GM19467 (cell line): ENCODE measurements around the gene SCMH1.
"Not testable (repeated sequence)": the region's sequence is repeated elsewhere in the genome, so short reads cannot be mapped to it uniquely, and the experiment has no call there.

Experiments used
- ATAC-seq: cut with Tn5 transposase; IDR thresholded peaks from one replicate; pipeline ENCODE4 v1.9.1; 2021; ENCODE audit warnings: mild to moderate bottlenecking, moderate library complexity; ENCODE audit not compliant: unreplicated experiment

Gene SCMH1

DNA sequence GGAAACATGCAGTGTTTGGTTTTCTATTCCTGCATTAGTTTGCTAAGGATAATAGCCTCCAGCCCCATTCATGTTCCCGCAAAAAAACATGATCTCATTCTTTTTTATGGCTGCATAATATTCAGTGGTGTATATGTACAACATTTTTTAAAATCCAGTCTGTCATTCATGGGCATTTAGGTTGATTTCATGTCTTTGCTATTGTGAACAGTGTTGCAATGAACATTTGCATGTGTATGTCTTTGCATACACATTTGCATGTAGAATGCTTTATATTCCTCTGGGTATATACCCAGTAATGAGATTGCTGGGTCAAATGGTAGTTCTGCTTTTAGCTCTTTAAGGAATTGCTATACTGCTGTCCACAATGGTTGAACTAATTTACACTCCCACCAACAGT is 9.0 kb upstream of the SCMH1 start:
- not testable (repeated sequence) for ATAC-seq

DNA sequence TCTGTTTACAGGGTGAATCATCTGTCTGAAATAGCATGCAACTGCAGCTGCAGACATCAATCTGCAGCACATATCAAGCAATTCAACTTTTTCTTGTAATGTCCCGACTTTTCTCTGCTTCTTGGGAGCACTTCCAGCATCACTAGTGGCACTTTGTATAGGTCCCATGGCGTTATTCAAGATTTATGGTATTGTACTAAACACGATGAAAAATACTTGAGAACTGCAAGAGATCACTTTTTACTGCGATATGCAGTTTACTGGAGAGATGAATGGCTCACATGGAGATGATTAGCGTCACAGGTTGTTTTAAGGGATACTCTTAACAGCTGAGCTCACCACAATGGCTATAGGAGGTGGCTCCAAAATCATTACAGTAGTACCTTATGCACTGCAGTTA is 7.2 kb upstream of the SCMH1 start:
- no peak for ATAC-seq

DNA sequence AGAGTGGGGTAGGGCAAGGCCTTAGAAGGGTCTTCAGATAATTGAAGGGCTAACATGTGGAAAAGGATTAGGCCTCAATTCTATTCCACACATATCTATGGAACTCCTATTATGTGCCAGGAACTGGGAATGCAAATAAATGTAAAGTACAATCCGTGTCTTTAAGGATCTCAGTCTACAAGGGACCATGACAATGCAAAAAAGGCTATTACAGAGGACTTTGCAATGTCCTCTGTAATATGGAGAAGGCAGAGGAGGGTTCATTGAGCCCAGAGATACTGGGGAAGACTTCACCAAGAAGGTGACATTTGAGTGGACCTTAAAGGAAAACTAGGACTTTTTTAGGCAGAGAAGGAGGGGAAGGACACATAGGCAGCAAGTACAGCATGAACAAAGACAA is 4.5 kb upstream of the SCMH1 start:
- ATAC-seq, result no peak

DNA sequence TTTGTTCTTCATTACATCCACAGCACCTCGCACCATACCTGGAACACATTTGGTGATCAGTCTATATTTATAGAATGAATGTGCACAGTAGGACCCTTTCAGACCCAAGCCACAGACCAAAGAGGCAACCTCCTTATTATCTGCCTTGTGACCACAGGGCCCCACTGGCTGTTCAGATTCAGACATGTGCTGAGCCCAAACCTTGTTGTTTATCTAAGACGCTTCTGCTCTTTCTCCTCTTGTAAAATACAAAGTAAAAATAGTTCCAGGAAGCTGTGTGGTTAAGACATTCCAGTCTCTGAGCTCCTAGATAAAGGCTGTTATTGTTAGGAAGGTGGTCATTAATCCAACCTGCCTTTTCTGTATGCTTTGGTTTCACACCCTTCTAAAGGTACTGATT is 3.6 kb upstream of the SCMH1 start:
- no peak for ATAC-seq

DNA sequence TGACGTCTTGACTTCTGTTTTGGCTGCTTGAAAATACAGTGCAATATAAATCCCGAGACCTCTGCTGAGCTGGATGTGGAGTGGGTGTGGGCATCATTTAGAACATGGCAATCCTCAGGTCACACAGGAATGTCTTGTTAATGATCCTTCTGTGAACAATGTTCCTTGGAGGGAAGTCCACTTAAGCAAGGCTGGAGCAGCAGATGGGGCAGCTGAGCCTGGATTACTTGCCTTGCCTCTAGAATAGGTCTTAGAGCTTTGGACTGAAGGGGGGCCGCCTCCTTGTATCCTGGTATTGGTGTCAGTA is 926 bp upstream of the SCMH1 start:
- no peak for ATAC-seq

DNA sequence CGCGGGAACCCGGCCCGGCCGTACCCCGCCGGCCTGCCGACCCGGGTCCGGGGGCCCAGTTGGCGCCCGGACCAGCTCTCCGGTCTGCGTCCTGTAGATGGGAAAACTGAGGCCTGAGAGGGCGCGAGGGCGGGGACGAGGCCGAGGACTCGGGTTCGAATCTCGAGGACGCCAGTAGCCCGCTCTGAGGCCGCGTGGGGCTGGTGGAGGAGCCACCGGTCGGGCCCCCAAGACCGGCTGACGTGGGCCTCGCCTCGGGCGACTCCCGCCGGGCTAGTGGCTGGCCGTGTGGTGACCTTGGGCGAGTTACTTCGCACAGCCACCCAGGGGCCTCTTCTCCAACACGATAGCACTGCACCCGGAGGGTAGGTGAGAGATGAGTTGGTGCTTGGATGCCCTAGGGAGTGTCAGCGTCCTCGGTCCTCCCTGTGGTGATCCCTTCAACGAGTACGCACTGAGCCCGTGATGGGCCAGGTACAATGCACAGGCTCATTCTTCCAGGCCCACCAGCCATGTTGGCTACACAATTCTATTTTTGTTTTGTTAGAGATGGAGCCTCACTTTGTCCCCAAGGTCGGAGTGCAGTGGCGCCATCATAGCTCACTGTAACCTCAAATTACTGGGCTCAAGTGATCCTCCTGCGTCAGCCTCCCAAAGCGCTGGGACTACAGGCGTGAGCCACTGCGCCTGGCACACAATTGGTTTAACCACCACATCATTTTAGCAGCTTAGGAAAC is 404 bp upstream of the SCMH1 start:
- ATAC-seq, result peak; percentile 10

DNA sequence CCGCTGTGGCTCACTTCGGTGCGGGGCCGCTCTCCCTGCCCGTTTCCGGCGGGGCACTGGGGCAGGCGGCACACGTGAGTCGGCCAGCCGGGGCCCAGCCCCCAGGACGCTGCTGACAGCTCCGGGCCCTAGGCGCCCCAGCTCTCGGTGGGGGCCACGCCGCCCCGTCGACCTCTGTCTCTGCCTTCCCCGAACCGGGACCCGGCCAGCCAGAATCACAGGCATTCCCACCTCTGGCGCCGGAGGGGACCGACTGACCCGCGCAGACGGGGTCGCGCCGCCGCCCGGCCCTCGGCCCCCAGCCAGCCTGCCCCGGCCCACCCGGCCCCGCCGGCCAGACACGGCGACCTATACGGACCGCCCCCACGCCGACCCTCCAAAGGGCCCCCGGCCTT is 755 bp downstream of the SCMH1 start:
- peak; percentile 47 for ATAC-seq

DNA sequence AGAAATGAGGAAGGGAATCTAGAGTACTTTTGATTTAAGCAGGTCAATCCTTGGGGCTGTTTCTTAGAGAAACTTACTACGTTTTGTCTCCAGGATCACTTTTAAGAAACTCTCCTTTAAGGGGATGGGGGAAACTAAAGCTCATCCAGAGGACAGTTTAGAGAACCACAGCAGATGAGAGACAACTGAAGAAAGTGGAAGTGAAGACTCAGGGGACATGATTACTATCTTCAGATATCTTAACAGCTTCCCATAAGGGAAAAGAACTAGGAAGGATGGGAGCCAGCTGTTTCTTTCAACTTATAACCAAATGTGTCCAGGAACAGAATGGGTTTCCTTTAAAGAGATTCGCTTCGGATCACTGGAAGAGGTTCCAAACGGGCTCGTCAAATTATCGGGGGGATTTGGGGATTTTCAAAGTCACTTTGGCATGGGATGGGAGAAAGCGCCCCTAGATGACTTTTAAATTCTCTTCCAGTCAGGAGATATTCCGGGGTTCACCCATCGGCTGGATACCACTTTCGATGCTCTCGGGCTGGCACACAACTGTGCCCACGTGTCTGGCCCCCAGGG is 1.2 kb downstream of the SCMH1 start:
- no peak for ATAC-seq

DNA sequence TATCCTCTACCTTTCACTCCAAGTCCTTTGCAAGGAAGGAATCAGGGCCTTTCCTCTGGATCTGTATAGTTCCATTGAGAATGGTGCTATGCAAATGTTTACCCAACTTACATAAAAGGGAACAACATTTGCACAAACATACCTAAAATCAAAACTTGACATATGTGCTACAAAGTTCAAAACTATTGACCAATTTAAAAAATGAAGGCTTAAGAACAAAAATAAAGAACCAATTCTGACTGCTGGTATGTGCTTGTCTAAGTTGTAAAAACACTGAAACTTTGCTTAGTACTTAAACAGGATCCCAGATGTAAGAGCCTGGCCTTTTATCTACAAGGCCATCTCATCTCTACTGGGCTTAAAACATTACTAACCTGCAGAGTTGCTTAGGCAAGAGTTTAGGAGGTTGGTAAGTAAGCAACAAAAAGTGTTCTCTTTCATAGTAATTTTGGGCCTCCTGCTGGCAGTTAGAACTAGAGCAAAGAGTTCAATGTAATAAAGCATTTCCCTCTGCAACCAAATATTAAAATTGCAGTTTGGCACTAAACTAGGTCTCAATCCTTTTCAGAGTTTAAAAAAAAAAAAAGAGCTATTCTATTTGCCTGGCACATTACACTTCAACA is 2.0 kb downstream of the SCMH1 start:
- no peak for ATAC-seq

DNA sequence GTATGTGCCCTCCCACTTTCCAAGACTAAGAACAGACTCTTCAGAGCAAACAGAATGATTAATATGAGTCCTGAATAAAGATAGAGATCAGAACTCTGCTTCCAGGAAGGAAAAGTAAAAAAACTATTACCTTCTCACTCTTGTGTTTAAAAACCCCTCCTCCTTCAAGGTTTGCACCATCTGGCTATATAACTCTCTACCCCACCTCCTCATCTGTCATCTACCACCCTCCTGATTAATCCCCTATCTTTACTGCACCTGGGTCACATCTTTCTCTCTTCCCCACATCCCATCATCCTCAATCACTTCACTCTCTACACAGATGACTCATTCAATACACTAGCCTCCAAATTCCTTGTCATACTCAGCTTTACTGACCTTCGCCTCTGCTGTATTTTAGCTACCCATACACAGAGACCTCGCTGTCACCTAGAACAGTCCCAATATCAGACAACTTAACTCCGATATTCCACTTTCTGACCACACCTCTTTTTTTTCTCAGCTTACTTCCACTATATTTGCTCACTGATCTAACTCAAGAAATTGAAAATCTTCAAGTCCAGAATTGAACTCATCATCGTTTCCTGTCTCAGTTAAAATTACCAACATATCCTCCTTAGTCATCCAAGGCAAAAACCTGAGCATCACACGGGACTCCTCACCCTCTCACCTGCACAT is 3.7 kb downstream of the SCMH1 start:
- no peak for ATAC-seq

DNA sequence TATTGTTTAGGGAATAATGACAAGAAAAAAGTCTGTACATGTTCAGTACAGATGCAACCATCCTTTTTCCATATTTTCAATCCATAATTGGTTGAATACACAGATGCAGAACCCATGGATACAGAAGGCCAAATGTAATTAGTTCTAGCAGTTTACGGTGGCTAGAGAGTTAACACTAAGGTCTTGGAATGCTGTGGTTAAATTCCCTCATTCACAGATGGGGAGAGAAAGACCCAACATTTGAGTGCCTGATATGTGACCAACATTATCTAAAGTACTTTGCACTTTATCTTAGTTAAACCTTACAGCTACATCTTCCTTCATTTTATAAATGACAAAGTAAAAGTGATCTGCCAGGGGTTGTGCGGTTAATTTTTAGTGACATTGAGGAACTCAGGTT is 5.3 kb downstream of the SCMH1 start:
- no peak for ATAC-seq

DNA sequence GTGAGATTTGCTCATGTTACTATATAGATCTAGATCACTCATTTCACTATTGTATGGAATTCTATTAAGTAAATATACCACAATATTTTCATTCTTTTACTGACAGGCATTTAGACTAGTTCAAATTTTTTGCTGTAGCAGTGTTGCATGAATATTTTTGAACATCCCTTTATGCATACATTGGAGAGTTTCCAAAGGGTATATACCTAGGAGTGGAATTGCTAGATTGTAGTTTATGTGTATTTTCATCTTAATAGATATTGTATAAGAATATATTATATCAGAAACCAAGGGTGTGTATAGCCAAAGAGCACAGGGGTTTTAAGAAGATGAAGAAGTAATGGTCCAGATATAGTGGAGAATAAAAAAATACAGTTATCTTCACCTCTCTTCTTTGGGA is 6.2 kb downstream of the SCMH1 start:
- no peak for ATAC-seq

DNA sequence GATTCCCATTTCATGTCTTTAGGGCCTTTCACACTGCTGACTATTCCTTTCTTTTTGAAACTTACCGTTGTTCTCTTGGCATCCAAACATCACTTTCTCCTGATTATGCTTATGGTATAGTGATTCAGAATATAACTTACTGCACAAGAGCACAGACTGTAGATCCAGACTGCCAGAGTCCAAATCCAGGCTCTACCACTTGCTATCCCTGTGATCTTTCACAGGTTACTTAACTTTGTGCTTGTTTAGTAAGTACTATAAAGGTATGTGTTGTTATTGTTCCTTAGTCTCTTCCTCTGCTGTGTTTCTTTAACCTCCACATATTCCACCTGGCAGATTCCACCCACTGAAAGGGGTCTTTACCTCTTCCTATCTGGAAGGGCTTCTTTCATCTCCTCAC is 8.4 kb downstream of the SCMH1 start:
- ATAC-seq, result no peak

DNA sequence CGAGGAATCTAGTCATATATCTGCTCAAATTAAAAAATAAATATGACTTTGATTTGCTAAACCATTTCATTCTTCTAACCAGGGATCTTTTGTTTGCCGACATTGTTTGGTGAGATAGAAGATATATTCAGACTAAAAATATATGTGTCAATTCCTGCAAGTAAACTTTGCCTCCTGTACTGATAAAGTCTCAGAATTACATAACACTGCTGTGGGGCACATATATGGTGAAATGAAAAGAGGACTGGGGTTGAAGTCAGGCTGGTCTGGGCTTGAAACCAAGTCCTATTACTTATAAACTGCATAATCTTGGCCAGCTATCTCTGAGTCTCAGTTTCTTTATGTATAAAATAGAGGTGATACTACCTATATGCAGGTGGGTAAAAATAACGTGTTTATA is 9.8 kb downstream of the SCMH1 start:
- ATAC-seq, result no peak

DNA sequence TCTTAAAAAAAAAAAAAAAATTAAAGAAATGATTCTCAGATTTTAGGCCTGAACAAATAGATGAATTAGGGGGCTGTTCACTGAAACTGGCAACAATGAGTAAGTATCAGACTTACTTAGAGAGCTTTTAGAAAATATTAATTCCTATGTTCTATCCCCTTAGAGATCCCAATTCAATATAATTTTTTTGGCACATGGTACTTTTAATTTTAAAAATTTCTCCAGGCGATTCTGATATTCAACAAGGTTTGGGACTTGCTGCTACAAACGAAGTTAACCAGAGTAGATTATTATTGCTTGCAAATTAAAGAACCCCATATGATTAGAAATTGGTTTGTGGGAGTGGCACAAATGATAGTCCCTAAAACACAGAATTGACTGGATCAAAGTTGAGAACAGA is 11.4 kb downstream of the SCMH1 start:
- no peak for ATAC-seq

DNA sequence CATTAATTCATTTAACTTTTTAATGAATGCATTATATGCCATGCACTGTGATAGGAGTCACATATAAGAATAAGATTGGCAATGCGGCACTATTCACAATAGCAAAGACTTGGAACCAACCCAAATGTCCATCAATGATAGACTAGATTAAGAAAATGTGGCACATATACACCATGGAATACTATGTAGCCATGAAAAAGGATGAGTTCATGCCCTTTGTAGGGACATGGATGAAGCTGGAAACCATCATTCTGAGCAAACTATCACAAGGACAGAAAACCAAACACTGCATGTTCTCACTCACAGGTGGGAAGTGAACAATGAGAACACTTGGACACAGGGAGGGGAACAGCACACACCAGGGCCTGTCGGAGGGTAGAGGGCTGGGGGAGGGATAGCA is 12.9 kb downstream of the SCMH1 start:
- ATAC-seq, result not testable (repeated sequence)

DNA sequence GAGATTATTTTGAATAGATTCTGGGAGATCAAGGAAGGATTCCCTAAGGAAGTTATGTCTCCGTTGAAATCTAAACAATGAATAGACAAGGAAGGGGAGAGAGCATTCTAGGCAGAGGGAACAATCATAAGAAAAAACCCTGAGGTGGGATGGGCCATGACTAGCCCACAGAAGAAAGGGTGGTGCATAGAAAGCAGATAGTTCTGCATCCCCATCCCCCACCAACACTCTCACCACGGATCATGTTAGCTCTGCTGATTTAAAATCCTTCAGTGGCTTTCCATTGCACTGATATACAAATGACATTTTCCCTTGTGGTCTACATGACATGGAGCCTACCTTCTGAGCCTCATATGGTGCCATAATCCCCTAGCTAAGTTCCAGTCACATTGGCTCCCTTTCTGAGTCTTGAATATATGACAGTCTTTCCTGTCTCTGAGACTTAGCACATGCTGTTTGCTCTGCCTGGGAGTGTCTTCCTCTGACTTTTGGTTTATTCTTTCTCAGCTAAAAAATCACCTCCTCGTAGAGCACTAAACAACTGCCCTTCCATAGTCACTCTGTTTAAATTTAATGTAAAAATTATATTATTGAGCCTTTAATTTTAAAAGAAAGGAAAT is 15.2 kb downstream of the SCMH1 start:
- no peak for ATAC-seq

DNA sequence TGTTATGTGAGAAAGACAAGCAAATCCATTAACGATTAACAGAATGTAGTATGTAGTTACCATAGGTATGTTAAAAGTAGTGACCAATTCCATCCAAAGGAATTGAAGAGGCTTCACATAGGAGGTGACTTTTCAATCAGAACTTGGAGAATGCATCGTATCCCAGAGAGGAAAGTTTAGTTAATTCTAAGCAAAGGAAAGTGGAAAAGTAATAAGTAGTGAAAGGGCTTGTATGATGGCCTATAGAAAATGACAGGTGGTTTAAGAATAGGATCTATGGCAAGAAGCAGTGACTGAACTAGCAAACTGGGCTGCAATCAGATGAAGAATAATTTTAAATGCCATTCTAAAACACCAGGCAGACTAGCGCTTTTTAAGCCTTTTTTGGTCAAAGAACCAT is 16.6 kb downstream of the SCMH1 start:
- ATAC-seq, result no peak

DNA sequence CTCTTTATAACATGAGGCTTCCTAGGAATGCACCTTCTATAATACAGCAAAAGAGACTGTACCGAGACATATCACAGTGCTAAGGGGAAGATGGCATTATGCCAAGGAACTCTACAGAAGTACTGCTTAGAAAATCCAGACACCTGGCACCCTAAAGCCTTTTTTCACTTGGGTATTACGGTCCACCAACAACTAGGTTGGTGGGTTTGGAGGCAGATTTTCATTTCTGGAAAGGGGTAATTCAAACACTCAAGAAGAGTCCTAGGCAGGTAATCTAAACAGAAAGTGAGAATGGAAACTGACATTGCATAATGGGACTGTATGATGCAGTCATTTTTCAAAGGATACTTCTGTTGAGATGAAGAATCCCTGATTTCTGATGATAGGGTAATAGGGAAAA is 19.6 kb downstream of the SCMH1 start:
- no peak for ATAC-seq

DNA sequence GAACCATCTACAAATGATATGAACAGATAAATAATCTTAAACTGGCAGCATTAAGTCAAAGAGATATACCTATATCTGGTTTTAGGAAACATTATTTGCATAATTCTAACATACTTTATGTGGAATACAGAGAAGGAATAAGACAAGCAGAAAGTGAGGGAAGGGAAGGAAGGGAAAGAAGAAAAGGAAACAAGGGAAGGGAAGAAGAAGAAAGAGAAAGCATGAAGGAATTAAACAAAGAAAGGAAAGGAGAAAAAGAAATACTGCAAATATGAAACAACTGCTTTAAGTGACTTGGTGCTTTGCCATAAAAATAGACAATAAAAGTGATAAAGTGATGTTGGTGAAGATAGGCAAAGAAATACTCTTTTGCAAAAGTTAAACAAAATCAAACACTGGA is 20.1 kb downstream of the SCMH1 start:
- ATAC-seq, result no peak

DNA sequence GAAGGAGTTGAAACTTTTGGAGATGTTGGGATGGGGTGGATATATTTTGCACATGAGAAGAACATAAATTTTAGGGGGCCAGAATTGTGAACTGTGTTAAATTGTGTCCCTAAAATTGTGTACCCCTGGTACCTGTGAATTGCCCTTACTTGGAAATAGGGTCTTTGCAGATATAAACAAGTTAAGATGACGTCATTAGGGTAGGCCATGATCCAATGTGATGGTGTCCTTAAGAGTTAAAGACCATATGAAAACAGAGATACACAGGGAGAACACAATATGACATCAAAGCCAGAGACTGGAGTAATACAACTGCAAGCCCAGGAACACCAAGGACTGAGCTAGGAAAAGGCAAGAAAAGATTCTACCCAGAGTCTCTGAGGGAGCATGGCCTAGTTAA is 24.0 kb downstream of the SCMH1 start:
- ATAC-seq, result no peak

DNA sequence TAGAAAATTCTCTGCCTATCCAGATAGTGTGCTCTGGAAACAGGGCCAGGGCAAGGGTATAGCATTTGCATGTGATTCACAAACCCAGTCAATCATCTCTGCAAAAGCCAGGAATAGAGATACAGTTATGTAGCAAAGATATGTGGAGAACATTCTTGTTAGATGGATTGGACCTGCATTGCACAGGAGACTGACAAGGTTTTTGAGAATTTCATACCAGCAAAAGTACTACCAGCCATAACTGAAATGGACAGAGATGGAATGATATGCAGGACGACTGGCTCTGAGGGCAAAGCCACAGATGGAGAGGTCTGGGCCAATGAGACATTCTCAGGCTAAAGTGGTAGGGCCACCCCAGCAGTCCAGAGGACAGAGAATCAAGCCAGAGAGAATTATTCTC is 24.7 kb downstream of the SCMH1 start:
- ATAC-seq, result no peak
